Measurements from ENCODE around the gene MOCS3. TPM values are rescaled to one million over a fixed set of nuclear protein-coding genes. Genes with fewer than 3 reads are reported as not detected.

MOCS3 gene
- total and polyA plus RNA-seq, 2 of the 13 experiments (the other 11 are each of a cell fraction or from before 2014, with no cell fraction given): 3.7 to 8.4 TPM

- TF ChIP-seq ATF6 (CRISPR knock-in tag; conservative IDR thresholded peaks at IDR 0.05) (no peak), AGO1 (IDR thresholded peaks at IDR 0.05; ENCODE audit: low read depth, low read length, poor library complexity, severe bottlenecking) (no peak), HOXA7 (CRISPR knock-in tag; IDR thresholded peaks at IDR 0.05) (no peak), EP300 (IDR thresholded peaks at IDR 0.05; ENCODE audit: low read depth in 2 of 2, low read length in 2 of 2) (no peak), EP300 (CRISPR knock-in tag; IDR thresholded peaks at IDR 0.05; ENCODE audit: borderline replicate concordance) (no peak), AKAP8 (CRISPR knock-in tag; IDR thresholded peaks at IDR 0.05) (no peak)
Measured at GRCh38 chr20:51010932-51011331, 52.3 kb downstream of the MOCS3 start (continued).

DNA sequence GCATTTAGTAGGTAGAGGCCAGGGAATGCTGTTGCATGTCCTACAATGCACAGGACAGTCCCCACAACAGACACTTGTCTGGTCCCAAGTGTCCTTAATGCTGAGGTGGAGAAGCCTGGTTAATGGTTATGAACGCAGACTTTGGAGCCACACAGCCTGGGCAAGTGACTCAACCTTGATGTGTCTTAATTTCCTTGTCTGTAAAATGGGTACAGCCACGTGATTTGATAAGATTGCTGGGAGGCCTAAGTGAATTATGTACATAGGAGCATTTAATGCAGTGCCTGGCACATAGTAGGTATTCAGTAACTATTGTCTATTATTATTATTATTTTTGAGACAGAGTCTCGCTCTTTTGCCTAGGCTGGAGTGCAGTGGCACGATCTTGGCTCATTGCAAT, 52.9 kb downstream of the MOCS3 start:
- Histone ChIP-seq H3K9ac (ENCODE audit: insufficient read depth, low read depth, low read length) (no peak overlapping the region), H3K4me2 (ENCODE audit: low read depth, low read length) (no peak overlapping the region), H3K4me1 (ENCODE audit: insufficient read depth, low read length) (no peaks in the 10 kb centered on the region), H3K27ac (ENCODE audit: extremely low read length, insufficient read depth, low read length) (no peak overlapping the region), H4K20me1 (ENCODE audit: insufficient read depth, low read length) (no peaks in the 10 kb centered on the region; the same call in 1 of the 2 replicates), H3K27me3 (ENCODE audit: control insufficient read depth in 1 of 2, insufficient read depth in 2 of 2, low read length in 2 of 2) (peaks cover 0 to 25% of the 10 kb centered on the region in 2 experiments; a peak in 2 of 5 replicates), H3K9me3 (ENCODE audit: low read length) (no peaks in the 10 kb centered on the region), H3K36me3 (replicated peaks in 1 of 2; ENCODE audit: control insufficient read depth in 1 of 2, insufficient read depth in 2 of 2, low read length in 2 of 2) (no peaks in the 10 kb centered on the region), H3K4me3 (replicated peaks in 1 of 3; ENCODE audit: insufficient read depth in 1 of 3, low read depth in 2 of 3, low read length in 3 of 3) (no peak overlapping the region), H3K79me2 (ENCODE audit: insufficient read depth, low read length) (no peaks in the 10 kb centered on the region), H2AFZ (ENCODE audit: low read length) (no peak overlapping the region)
- DNase-seq (ENCODE audit: low spot score): no peak
- FAIRE-seq: no peak
- no peak for ATAC-seq
- 20% methylated on average over 4 of the region's 4 CpGs for WGBS (ENCODE audit: low lambda C conversion rate)
- ChIA-PET POLR2A (no interaction called here), CTCF (ENCODE audit: low intra/inter-chr PET ratio, low total read pairs) (no interaction called here)
- intact Hi-C loops (cut with micrococcal nuclease; ENCODE audit: unreplicated experiment): no loop called here
- BruUV-seq (replicated peaks): no TSS peak
- in situ Hi-C loops (cut with HindIII; ENCODE audit: extremely low pct_ligation_motif_present, low pct_unique_long_range_greater_than_20kb): no loop called here
- TF ChIP-seq MTF1 (CRISPR knock-in tag; IDR thresholded peaks at IDR 0.05): no peak
- TF ChIP-seq ZNF629 (CRISPR knock-in tag; conservative IDR thresholded peaks at IDR 0.05): peak; percentile 72

Data from HepG2 (cell line).